ENCODE measurements around the gene CR1L.
"Not testable (repeated sequence)": the region's sequence is repeated elsewhere in the genome, so short reads cannot be mapped to it uniquely, and the experiment has no call there.

DNA sequence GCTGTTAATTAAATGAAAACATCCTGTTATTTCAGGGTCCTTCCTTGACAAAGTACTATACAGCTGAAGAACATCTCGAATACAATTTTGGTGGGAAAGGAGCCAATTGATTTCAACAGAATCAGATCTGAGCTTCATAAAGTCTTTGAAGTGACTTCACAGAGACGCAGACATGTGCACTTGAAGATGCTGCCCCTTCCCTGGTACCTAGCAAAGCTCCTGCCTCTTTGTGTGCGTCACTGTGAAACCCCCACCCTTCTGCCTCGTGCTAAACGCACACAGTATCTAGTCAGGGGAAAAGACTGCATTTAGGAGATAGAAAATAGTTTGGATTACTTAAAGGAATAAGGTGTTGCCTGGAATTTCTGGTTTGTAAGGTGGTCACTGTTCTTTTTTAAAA is 5.6 kb upstream of the CR1L start:
- not testable (repeated sequence) for TF ChIP-seq POLR2A (IDR thresholded peaks at IDR 0.05; ENCODE audit: low read depth, low read length); POLR2AphosphoS5 (IDR thresholded peaks at IDR 0.05; ENCODE audit: insufficient read depth, low read depth, low read length); EZH2 (IDR thresholded peaks at IDR 0.05; ENCODE audit: borderline replicate concordance, low read depth, low read length, severe bottlenecking); GATA2 (IDR thresholded peaks at IDR 0.05; ENCODE audit: insufficient read depth, insufficient read length, low read depth, low read length); MYC (IDR thresholded peaks at IDR 0.05; ENCODE audit: low read depth, low read length)
- TF ChIP-seq, protein P1, sequence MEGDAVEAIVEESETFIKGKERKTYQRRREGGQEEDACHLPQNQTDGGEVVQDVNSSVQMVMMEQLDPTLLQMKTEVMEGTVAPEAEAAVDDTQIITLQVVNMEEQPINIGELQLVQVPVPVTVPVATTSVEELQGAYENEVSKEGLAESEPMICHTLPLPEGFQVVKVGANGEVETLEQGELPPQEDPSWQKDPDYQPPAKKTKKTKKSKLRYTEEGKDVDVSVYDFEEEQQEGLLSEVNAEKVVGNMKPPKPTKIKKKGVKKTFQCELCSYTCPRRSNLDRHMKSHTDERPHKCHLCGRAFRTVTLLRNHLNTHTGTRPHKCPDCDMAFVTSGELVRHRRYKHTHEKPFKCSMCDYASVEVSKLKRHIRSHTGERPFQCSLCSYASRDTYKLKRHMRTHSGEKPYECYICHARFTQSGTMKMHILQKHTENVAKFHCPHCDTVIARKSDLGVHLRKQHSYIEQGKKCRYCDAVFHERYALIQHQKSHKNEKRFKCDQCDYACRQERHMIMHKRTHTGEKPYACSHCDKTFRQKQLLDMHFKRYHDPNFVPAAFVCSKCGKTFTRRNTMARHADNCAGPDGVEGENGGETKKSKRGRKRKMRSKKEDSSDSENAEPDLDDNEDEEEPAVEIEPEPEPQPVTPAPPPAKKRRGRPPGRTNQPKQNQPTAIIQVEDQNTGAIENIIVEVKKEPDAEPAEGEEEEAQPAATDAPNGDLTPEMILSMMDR (IDR thresholded peaks at IDR 0.05; ENCODE audit: extremely low read depth in 1 of 2, insufficient read depth in 1 of 2, low read depth in 1 of 2, low read length in 2 of 2): not testable (repeated sequence)

Measured in endothelial cell of umbilical vein (primary cell).